GM18505 (cell line): ENCODE data around the gene AFAP1.

Source experiments
- ATAC-seq: cut with Tn5 transposase; IDR thresholded peaks from one replicate; pipeline ENCODE4 v1.9.1; 2021; ENCODE audit not compliant: unreplicated experiment
- POLR2A ChIP-seq: IDR thresholded peaks from 4 replicates; pipeline ENCODE4 v1.6.1; 2011; ENCODE audit warnings: borderline replicate concordance; ENCODE audit not compliant: insufficient read depth, insufficient read length; ENCODE audit errors: extremely low read depth

Gene AFAP1

GRCh38 chr4:7862561-7863192 lies 77.0 kb downstream of the AFAP1 start:
- ATAC-seq = no peak
- no peak for TF ChIP-seq POLR2A

GRCh38 chr4:7861440-7861881 lies 78.2 kb downstream of the AFAP1 start:
- no peak for TF ChIP-seq POLR2A
- ATAC-seq = no peak

GRCh38 chr4:7860600-7861163 lies 79.0 kb downstream of the AFAP1 start:
- TF ChIP-seq POLR2A = no peak
- ATAC-seq = no peak

GRCh38 chr4:7859326-7859725 lies 80.3 kb downstream of the AFAP1 start:
- no peak for ATAC-seq
- no peak for TF ChIP-seq POLR2A

GRCh38 chr4:7858498-7858897 lies 81.2 kb downstream of the AFAP1 start:
- TF ChIP-seq POLR2A = no peak
- ATAC-seq = no peak

- no peak for ATAC-seq
- TF ChIP-seq POLR2A = no peak
Observed at GRCh38 chr4:7857993-7858392, 81.7 kb downstream of the AFAP1 start.

GRCh38 chr4:7857238-7857701 lies 82.4 kb downstream of the AFAP1 start:
- ATAC-seq = no peak

GRCh38 chr4:7855731-7856130 lies 83.9 kb downstream of the AFAP1 start:
- no peak for ATAC-seq
- TF ChIP-seq POLR2A = no peak

More at GRCh38 chr4:7857238-7857701, 82.4 kb downstream of the AFAP1 start:
- TF ChIP-seq POLR2A = no peak

- ATAC-seq = no peak
- no peak for TF ChIP-seq POLR2A
Observed at GRCh38 chr4:7854697-7855370, 84.8 kb downstream of the AFAP1 start.

GRCh38 chr4:7854216-7854615 lies 85.4 kb downstream of the AFAP1 start:
- TF ChIP-seq POLR2A = no peak
- ATAC-seq = no peak

GRCh38 chr4:7853271-7853670 lies 86.4 kb downstream of the AFAP1 start:
- TF ChIP-seq POLR2A = no peak
- no peak for ATAC-seq

- no peak for ATAC-seq
- no peak for TF ChIP-seq POLR2A
Observed at GRCh38 chr4:7852568-7853185, 87.0 kb downstream of the AFAP1 start.

- no peak for TF ChIP-seq POLR2A
- no peak for ATAC-seq
Observed at GRCh38 chr4:7850489-7850888, 89.2 kb downstream of the AFAP1 start.
